ENCODE results near the gene EIF3A.

GRCh38 chr10:119118231-119118630, 37.6 kb upstream of the EIF3A start:
- TF ChIP-seq SUZ12 (IDR thresholded peaks at IDR 0.05; ENCODE audit: low read length) (no peak), CTCF (IDR thresholded peaks at IDR 0.05; ENCODE audit: control extremely low read depth in 1 of 3, insufficient read depth in 1 of 3, low read depth in 1 of 3, low read length in 3 of 3) (no peak), SP2 (IDR thresholded peaks at IDR 0.05; ENCODE audit: low read length) (no peak), POLR2AphosphoS5 (IDR thresholded peaks at IDR 0.05; ENCODE audit: low read depth, low read length) (no peak), ATF3 (IDR thresholded peaks at IDR 0.05; ENCODE audit: insufficient read depth, low read depth, low read length) (no peak), BACH1 (IDR thresholded peaks at IDR 0.05; ENCODE audit: low read length) (no peak), RNF2 (IDR thresholded peaks at IDR 0.05; ENCODE audit: borderline replicate concordance, low read depth, low read length, missing control alignments, poor library complexity, severe bottlenecking) (no peak), RAD21 (IDR thresholded peaks at IDR 0.05 in 1 of 2, conservative IDR thresholded peaks at IDR 0.05 in 1 of 2; ENCODE audit: low read depth in 2 of 2, low read length in 2 of 2) (no peak), NRF1 (IDR thresholded peaks at IDR 0.05; ENCODE audit: low read depth, low read length) (no peak), YY1 (IDR thresholded peaks at IDR 0.05; ENCODE audit: low read depth, low read length) (no peak)
